Esophagus squamous epithelium (tissue), 5 donors: Measurements from ENCODE around the gene SLC1A3. TPM values are rescaled to one million over a fixed set of nuclear protein-coding genes. Genes with fewer than 3 reads are reported as not detected.

ENCODE experiments used
- DNase-seq: peaks from one replicate; lab custom pipeline; 2025; lab: John Stamatoyannopoulos, UW
- H3K27ac ChIP-seq, 4 donors: fragments of 200-600 bp; sonication (generic); one replicate each; pipeline ENCODE4 v1.5.1; 2016 to 2019; ENCODE audit warnings: mild to moderate bottlenecking in 1 of 4
- H3K27me3 ChIP-seq, 4 donors: fragments of 200-600 bp; sonication (generic); 1 replicate in 3 of 4; 2 replicates in 1 of 4; pipeline versions ENCODE4 v1.5.1 to v1.6.0; 2017 to 2021; ENCODE audit warnings: antibody characterized with exemption in 1 of 4
- H3K36me3 ChIP-seq, 3 donors: fragments of 200-600 bp; sonication (generic); one replicate each; pipeline ENCODE4 v1.5.1; 2016 to 2019
- H3K4me1 ChIP-seq, 3 donors: fragments of 200-600 bp; sonication (generic); one replicate each; pipeline ENCODE4 v1.5.1; 2017 to 2019
- H3K4me3 ChIP-seq, 4 donors: fragments of 200-600 bp; sonication (generic); 1 replicate in 3 of 4; 2 replicates in 1 of 4; pipeline ENCODE4 v1.5.1; 2016 to 2019; ENCODE audit warnings: mild to moderate bottlenecking in 2 of 4, moderate library complexity in 1 of 4
- H3K9me3 ChIP-seq, 3 donors: fragments of 200-600 bp; sonication (generic); one replicate each; pipeline ENCODE4 v1.5.1; 2016 to 2019
- POLR2A ChIP-seq, 4 donors: fragments of 450-650 bp; IDR thresholded peaks; one replicate each; pipeline ENCODE4 v1.6.1; 2017; ENCODE audit warnings: antibody characterized with exemption in 4 of 4, mild to moderate bottlenecking in 4 of 4, moderate library complexity in 3 of 4
- WGBS, 2 donors: methylation state at CpG; one replicate each; pipeline ENCODE4 v1.1.5; 2018; 5-methylcytosine and 5-hydroxymethylcytosine counted together
- intact Hi-C: fragments of 100-400 bp; cut with DNase I; formaldehyde crosslinking; loops from one replicate; pipeline ENCODE4 v1.15.0; 2022
- total RNA-seq, 4 donors: library from RNA; depleted of rRNA; stranded (reverse); fragments of >200 nt; gene quantifications; one replicate each; pipeline ENCODE4 v1.1.0, GENCODE V29; 2016
- TF ChIP-seq, protein P1 (sequence below), 6 experiments: fragments of 450-650 bp in 4 of 6; fragments of 200-600 bp in 2 of 6; sonication (generic) in 2 of 6; IDR thresholded peaks; one replicate each; pipeline ENCODE4 v1.5.1; 2016 to 2019; ENCODE audit warnings: antibody characterized with exemption in 6 of 6, mild to moderate bottlenecking in 4 of 6, moderate library complexity in 4 of 6
- donor health status: DM: yes; HTN: yes; CAD: no.

SLC1A3 gene
- total RNA-seq, 4 donors from 2014 or later, result 16.2 to 54.8 (median 31.4) TPM

GRCh38 chr5:36659411-36659810 lies 53.0 kb downstream of the SLC1A3 start:
- Histone ChIP-seq H3K27ac (peak overlapping the region in 1 of 4 donors; percentile 80), H3K4me3 (no peak overlapping the region)
- WGBS, 2 donors, result 36 to 58% methylated on average over 4 of the region's 4 CpGs

DNA sequence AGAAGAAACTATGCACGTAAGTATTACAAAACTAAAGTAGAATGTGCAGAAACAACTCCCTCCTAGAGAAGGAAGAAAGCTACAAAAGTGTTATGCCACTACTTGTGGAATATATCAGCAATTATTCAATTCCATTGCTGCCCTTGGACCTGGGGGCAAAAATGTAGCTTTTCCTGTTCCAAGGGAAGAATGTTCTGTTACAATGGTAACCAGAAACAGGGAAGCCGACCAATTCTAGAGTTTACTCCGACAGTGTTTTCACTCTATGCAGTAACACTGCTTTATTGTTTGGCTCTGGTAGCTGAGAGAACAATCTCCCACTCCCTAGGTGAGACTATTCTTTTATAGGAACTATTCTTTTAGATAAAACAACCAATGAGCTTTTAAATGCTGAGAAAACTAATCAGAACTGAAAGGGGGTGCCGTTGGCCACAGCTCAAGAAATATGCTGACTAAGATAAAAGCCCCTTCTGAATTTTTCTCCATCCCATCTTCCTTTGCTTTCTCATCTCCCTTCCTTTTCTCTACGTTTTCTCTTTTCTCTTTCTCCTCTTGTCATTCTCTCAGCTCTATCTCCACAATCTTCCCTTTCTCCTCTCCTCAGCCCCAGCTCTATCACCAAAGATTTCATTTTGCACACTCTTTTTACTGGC lies 54.1 kb downstream of the SLC1A3 start:
- Histone ChIP-seq H3K4me1 (peaks cover 5 to 60% (median 17%) of the 10 kb centered on the region in 3 donors), H3K4me3 (no peak overlapping the region), H3K9me3 (no peaks in the 10 kb centered on the region), H3K27ac (peak overlapping the region in 1 of 4 donors; percentile 9), H3K36me3 (no peaks in the 10 kb centered on the region), H3K27me3 (no peaks in the 10 kb centered on the region)
- DNase-seq, result no peak
- no peak for TF ChIP-seq POLR2A (IDR thresholded peaks at IDR 0.05)
- TF ChIP-seq, protein P1, sequence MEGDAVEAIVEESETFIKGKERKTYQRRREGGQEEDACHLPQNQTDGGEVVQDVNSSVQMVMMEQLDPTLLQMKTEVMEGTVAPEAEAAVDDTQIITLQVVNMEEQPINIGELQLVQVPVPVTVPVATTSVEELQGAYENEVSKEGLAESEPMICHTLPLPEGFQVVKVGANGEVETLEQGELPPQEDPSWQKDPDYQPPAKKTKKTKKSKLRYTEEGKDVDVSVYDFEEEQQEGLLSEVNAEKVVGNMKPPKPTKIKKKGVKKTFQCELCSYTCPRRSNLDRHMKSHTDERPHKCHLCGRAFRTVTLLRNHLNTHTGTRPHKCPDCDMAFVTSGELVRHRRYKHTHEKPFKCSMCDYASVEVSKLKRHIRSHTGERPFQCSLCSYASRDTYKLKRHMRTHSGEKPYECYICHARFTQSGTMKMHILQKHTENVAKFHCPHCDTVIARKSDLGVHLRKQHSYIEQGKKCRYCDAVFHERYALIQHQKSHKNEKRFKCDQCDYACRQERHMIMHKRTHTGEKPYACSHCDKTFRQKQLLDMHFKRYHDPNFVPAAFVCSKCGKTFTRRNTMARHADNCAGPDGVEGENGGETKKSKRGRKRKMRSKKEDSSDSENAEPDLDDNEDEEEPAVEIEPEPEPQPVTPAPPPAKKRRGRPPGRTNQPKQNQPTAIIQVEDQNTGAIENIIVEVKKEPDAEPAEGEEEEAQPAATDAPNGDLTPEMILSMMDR (IDR thresholded peaks at IDR 0.05), result no peak
- intact Hi-C loops, result no loop called here
- 41 to 45% methylated on average over 5 of the region's 5 CpGs for WGBS, 2 donors

More at GRCh38 chr5:36659411-36659810, 53.0 kb downstream of the SLC1A3 start:
- DNase-seq, result no peak
- intact Hi-C loops, result no loop called here
- Histone ChIP-seq H3K4me1 (peaks cover 5 to 60% (median 17%) of the 10 kb centered on the region in 3 donors), H3K27me3 (no peaks in the 10 kb centered on the region), H3K9me3 (no peaks in the 10 kb centered on the region), H3K36me3 (no peaks in the 10 kb centered on the region)
- TF ChIP-seq POLR2A (IDR thresholded peaks at IDR 0.05), result no peak
- TF ChIP-seq, protein P1 (IDR thresholded peaks at IDR 0.05), result no peak

DNA sequence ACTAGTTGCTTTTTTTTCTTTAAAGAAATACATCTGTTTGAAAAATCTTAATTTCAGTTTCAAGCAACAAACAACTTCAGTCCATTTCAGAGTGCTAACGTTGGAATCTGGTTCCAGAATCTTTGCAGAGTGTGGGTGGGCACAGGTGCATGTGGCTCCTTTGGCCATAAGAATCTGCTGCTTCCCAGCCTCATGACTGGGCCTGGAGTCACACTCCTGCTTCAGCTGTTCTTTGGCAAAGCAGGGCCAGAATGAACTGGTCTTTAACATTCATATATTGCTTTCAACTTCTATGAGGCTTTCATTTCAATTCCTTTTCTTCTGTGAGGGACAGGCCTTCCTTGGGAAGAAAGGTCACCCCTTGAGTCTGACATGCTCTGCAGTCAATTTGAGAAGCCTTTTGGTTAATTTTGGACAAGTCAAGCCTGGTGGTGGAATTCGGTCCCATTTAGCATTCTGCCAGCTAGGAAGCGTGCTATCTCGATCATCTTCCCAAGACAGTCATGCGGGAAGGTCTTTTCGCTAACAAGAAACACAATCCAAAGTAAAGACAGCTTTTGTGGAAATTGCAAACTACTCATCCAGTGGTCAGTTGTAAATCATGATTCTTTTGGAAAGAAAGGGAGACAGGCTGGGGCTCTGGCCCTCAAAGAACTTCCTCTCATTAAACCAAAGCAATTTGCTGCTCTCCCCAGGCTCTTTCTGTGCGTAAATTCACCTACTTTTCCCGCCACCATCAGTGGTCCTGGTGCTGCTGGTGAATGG lies 55.2 kb downstream of the SLC1A3 start:
- Histone ChIP-seq H3K36me3 (no peaks in the 10 kb centered on the region), H3K4me3 (no peak overlapping the region), H3K27ac (no peak overlapping the region), H3K27me3 (no peaks in the 10 kb centered on the region), H3K9me3 (no peaks in the 10 kb centered on the region), H3K4me1 (peaks cover 5 to 54% (median 17%) of the 10 kb centered on the region in 3 donors)
- intact Hi-C loops, result no loop called here
- no peak for DNase-seq
- WGBS, 2 donors, result 88 to 91% methylated on average over 8 of the region's 8 CpGs
- no peak for TF ChIP-seq POLR2A (IDR thresholded peaks at IDR 0.05)
- TF ChIP-seq, protein P1 (IDR thresholded peaks at IDR 0.05), result no peak

DNA sequence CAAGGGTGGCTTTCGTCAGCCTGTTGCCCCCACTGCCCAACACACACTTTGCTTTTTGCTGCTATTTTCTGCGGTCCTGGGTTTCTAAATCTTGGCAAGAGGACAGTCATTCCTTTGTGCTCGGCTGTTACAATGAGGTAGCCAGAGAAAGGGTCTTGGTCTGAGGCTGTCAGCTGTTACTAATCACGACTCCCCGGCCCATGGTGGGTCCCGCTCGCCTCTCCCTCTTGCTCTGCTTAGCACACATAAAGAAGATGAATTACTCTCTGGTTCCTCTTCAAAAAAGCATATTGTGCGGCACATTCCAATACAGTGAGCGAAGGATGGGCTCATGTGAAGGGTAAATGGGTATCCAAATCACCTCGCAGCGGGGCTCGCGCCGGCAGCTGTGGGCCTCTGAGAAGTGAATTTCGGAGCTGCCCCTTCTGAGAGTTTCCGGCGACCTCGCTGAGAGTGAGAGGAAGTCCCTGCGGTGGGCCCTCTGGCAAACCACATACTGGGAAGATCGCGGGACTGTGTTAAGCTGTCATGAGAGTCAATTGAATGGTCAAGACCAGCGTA lies 56.0 kb downstream of the SLC1A3 start:
- intact Hi-C loops, result no loop called here
- Histone ChIP-seq H3K4me3 (no peak overlapping the region), H3K36me3 (no peaks in the 10 kb centered on the region), H3K27ac (no peak overlapping the region), H3K27me3 (no peaks in the 10 kb centered on the region), H3K4me1 (peaks cover 5 to 46% (median 17%) of the 10 kb centered on the region in 3 donors), H3K9me3 (no peaks in the 10 kb centered on the region)
- TF ChIP-seq, protein P1 (IDR thresholded peaks at IDR 0.05), result no peak
- TF ChIP-seq POLR2A (IDR thresholded peaks at IDR 0.05), result no peak
- no peak for DNase-seq
- WGBS, 2 donors, result 90 to 91% methylated on average over 13 to 19 of the region's 22 CpGs

DNA sequence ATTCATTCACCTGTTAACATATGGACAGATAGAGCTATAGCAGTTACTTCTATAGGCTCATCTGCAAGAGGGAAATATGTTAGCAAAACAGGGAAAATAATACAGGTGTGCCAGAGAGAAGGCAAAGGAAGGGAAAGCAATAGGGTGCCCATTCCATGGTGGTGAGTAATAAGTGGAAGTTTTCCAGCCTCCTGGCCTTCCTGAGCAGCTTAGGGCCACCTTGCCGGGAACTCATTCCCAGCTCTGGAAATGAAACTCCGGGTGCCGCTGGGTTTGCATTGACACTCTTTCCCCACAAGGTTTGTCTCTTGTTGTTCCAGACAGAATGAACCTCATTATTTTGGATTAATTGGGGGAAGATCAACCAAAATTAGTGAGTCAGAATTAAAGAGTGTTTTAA lies 58.4 kb downstream of the SLC1A3 start:
- 28 to 68% methylated on average over 3 of the region's 3 CpGs for WGBS, 2 donors
- H3K36me3 ChIP-seq, result no peaks in the 10 kb centered on the region
- H3K4me1 ChIP-seq, result peaks cover 0 to 22% (median 1%) of the 10 kb centered on the region in 3 donors
- TF ChIP-seq, protein P1 (IDR thresholded peaks at IDR 0.05), result no peak
- TF ChIP-seq POLR2A (IDR thresholded peaks at IDR 0.05), result no peak
- no peaks in the 10 kb centered on the region for H3K9me3 ChIP-seq
- no peaks in the 10 kb centered on the region for H3K27me3 ChIP-seq
- no peak overlapping the region for H3K27ac ChIP-seq
- intact Hi-C loops, result no loop called here
- DNase-seq, result no peak
- H3K4me3 ChIP-seq, result no peak overlapping the region
